Right lobe of liver (tissue), 4 donors: ENCODE data around the gene RBM47.

Experiments
- POLR2A ChIP-seq: fragments of 450-650 bp; IDR thresholded peaks from one replicate; pipeline ENCODE4 v1.6.1; 2017; ENCODE audit warnings: antibody characterized with exemption, mild to moderate bottlenecking
- TF ChIP-seq, protein P1 (sequence below), 4 donors: fragments of 200-600 bp in 3 of 4; fragments of 450-650 bp in 1 of 4; IDR thresholded peaks; one replicate each; pipeline versions ENCODE4 v1.5.1 to v1.8.0; 2016 to 2022; ENCODE audit warnings: antibody characterized with exemption in 4 of 4, mild to moderate bottlenecking in 2 of 4
- donor health status: DM: no; HTN: no; CAD: no.
- donor health status: DM: no; HTN: no; CAD: no.
- donor health status: DM: no; HTN: yes; CAD: no.

DNA sequence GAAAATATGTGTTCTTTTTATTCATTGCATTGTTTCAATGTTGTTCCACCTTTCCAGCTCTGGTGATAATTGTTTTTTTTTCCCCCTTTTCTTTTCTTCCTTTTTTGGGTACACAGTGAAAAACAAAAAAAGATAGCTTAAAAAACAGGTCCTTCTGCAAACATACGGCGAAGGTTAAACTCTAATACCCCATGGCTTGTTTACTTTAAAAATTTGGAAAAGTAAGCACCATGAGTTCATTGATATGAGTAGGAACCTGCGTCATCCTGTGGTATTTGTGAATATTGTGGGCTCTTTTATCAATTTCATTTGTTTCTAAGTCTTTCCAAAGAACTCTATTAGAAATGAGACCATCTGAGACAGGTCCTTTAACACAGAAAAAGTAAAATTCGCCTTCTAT is 171.0 kb downstream of the RBM47 start:
- TF ChIP-seq, protein P1, sequence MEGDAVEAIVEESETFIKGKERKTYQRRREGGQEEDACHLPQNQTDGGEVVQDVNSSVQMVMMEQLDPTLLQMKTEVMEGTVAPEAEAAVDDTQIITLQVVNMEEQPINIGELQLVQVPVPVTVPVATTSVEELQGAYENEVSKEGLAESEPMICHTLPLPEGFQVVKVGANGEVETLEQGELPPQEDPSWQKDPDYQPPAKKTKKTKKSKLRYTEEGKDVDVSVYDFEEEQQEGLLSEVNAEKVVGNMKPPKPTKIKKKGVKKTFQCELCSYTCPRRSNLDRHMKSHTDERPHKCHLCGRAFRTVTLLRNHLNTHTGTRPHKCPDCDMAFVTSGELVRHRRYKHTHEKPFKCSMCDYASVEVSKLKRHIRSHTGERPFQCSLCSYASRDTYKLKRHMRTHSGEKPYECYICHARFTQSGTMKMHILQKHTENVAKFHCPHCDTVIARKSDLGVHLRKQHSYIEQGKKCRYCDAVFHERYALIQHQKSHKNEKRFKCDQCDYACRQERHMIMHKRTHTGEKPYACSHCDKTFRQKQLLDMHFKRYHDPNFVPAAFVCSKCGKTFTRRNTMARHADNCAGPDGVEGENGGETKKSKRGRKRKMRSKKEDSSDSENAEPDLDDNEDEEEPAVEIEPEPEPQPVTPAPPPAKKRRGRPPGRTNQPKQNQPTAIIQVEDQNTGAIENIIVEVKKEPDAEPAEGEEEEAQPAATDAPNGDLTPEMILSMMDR (IDR thresholded peaks at IDR 0.05) = no peak
- TF ChIP-seq POLR2A = no peak
